Fibroblast of skin of left quadriceps (primary cell): ENCODE measurements around the gene PASK.

ENCODE experiments used
- DNase-seq, 2 experiments: peaks; one replicate each; pipeline ENCODE4 v3.0.0-alpha.2; 2013; ENCODE audit warnings: low read depth in 2 of 2

Gene PASK

GRCh38 chr2:241066893-241067341 is 82.4 kb downstream of the PASK start:
- no peak for DNase-seq

GRCh38 chr2:241066171-241066892 is 82.9 kb downstream of the PASK start:
- DNase-seq = no peak

- no peak for DNase-seq
These were observed 83.9 kb downstream of the PASK start for GRCh38 chr2:241065355-241065803.

- DNase-seq = no peak
These were observed 84.4 kb downstream of the PASK start for GRCh38 chr2:241064802-241065354.

- no peak for DNase-seq
These were observed 85.1 kb downstream of the PASK start for GRCh38 chr2:241064008-241064801.

GRCh38 chr2:241063587-241063986 is 85.7 kb downstream of the PASK start:
- no peak for DNase-seq

- DNase-seq = no peak
These were observed 86.2 kb downstream of the PASK start for GRCh38 chr2:241063093-241063551.

GRCh38 chr2:241062389-241063092 is 86.7 kb downstream of the PASK start:
- no peak for DNase-seq

- no peak for DNase-seq
These were observed 88.0 kb downstream of the PASK start for GRCh38 chr2:241061275-241061674.
